Thoracic aorta (tissue), 2 donors: ENCODE measurements around the gene C16orf89. TPM values are rescaled to one million over a fixed set of nuclear protein-coding genes. Genes with fewer than 3 reads are reported as not detected.

Experiments used
- ATAC-seq: fragments of 150-250 bp; one replicate; pipeline ENCODE4 v1.8.0; 2017; ENCODE audit warnings: low read depth; ENCODE audit not compliant: insufficient number of reproducible peaks, low FRiP score
- DNase-seq: peaks from one replicate; pipeline ENCODE4 v3.0.0-alpha.2; 2020; ENCODE audit warnings: low spot score
- H3K27ac ChIP-seq, 2 donors: fragments of 200-600 bp; sonication (generic); 1 replicate in 1 of 2; 2 replicates in 1 of 2; pipeline ENCODE4 v1.5.1; 2016; ENCODE audit warnings: mild to moderate bottlenecking in 2 of 2, moderate library complexity in 2 of 2
- H3K27me3 ChIP-seq: fragments of 200-600 bp; sonication (generic); replicated peaks from 2 replicates; pipeline ENCODE4 v1.6.0; 2016; ENCODE audit warnings: mild to moderate bottlenecking; ENCODE audit not compliant: insufficient read depth
- H3K36me3 ChIP-seq: fragments of 200-600 bp; sonication (generic); one replicate; pipeline ENCODE4 v1.5.1; 2016
- H3K4me1 ChIP-seq, 2 donors: fragments of 200-600 bp; sonication (generic); 1 replicate in 1 of 2; 2 replicates in 1 of 2; pipeline versions ENCODE4 v1.5.1 to v1.6.0; 2016; ENCODE audit warnings: low read depth in 2 of 2, mild to moderate bottlenecking in 1 of 2; ENCODE audit not compliant: control insufficient read depth in 1 of 2
- H3K4me3 ChIP-seq: fragments of 200-600 bp; sonication (generic); 2 replicates; pipeline ENCODE4 v1.5.1; 2016; ENCODE audit warnings: mild to moderate bottlenecking
- H3K9me3 ChIP-seq: fragments of 200-600 bp; sonication (generic); 2 replicates; pipeline ENCODE4 v1.5.1; 2016
- total RNA-seq, 2 donors: library from RNA; depleted of rRNA; stranded (reverse); fragments of >200 nt; gene quantifications; one replicate each; pipeline versions ENCODE4 v1.1.0 to v1.2.3, GENCODE V29; 2016
- TF ChIP-seq, protein P1 (sequence below): fragments of 200-600 bp; sonication (generic); IDR thresholded peaks from one replicate; pipeline ENCODE4 v1.5.1; 2019; ENCODE audit warnings: antibody characterized with exemption

C16orf89 gene
- total RNA-seq, 2 donors from 2014 or later: 11.6 to 21.4 TPM

DNA sequence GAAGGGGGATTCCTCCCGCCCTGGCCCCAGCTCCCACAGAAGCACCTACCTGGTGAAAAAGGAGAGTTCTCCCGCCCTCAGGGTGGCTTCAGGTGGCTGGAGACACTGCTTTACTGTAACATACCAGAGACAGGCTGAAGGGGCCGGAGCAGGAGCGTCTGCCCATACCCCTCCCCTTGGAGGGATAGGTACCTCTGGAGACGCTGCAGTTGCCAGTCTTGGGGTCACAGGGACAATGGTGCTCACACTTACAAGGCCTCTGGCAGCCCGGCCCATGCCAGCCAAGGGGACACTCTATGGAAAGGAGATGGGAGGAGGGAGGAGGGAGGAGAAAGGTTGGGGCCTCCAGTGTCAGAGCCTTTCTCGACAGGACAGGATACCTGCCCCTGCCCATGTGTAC, 38.7 kb downstream of the C16orf89 start:
- ATAC-seq: no peak
- Histone ChIP-seq H3K27ac (no peak overlapping the region), H3K9me3 (no peaks in the 10 kb centered on the region), H3K4me3 (no peak overlapping the region), H3K36me3 (peaks cover 4% of the 10 kb centered on the region), H3K27me3 (no peaks in the 10 kb centered on the region), H3K4me1 (peaks cover 0 to under 1% of the 10 kb centered on the region in 2 donors)
- TF ChIP-seq, protein P1, sequence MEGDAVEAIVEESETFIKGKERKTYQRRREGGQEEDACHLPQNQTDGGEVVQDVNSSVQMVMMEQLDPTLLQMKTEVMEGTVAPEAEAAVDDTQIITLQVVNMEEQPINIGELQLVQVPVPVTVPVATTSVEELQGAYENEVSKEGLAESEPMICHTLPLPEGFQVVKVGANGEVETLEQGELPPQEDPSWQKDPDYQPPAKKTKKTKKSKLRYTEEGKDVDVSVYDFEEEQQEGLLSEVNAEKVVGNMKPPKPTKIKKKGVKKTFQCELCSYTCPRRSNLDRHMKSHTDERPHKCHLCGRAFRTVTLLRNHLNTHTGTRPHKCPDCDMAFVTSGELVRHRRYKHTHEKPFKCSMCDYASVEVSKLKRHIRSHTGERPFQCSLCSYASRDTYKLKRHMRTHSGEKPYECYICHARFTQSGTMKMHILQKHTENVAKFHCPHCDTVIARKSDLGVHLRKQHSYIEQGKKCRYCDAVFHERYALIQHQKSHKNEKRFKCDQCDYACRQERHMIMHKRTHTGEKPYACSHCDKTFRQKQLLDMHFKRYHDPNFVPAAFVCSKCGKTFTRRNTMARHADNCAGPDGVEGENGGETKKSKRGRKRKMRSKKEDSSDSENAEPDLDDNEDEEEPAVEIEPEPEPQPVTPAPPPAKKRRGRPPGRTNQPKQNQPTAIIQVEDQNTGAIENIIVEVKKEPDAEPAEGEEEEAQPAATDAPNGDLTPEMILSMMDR: no peak
- no peak for DNase-seq

DNA sequence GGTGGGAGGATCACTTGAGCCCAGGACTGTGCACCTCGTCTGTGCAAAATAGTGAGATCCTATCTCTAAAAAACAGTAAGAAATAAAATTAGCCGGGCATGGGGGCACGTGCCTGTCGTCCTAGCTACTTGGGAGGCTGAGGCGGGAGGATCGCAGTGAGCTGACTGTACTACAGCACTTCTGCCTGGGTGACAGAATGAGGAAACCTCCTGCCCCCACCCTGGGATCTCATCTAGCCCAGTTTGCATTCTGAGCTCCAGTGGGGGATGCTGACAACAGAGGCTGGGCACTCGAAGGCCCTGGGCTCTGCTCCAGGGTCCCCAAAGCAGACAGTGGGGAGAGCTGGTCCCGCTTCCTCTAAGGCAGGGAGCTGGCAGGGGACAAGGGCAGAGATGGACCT, 39.1 kb downstream of the C16orf89 start:
- no peak overlapping the region for H3K4me3 ChIP-seq
- no peak for DNase-seq
- no peak for ATAC-seq
- peaks cover 4% of the 10 kb centered on the region for H3K36me3 ChIP-seq
- TF ChIP-seq, protein P1: no peak
- H3K27ac ChIP-seq: no peak overlapping the region
- H3K9me3 ChIP-seq: no peaks in the 10 kb centered on the region
- no peaks in the 10 kb centered on the region for H3K27me3 ChIP-seq
- no peaks in the 10 kb centered on the region for H3K4me1 ChIP-seq

DNA sequence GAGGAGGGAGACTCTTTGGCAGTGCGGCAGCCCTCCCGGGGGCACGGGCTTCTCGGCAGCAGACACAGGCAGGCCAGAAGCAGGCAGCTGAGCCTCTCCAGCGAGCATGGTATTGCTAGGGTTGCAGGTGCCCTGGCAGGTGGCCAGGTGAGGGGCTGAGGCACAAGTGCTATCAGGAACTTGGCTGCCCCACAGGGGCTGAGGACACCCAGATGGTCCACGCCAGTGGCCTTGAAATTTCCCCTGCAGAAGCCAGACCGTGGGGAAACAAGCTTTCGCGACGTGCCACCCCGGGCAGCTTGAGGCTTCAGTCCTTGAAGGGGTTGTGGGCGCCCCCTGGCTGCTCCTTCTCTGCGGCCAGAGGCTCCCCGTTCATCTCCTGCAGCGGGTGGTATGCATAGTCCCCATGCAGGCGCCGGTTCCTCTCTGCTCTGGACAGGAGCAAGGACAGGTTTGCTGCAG, 40.6 kb downstream of the C16orf89 start:
- Histone ChIP-seq H3K36me3 (peaks cover 4% of the 10 kb centered on the region), H3K4me3 (no peak overlapping the region), H3K4me1 (no peaks in the 10 kb centered on the region), H3K9me3 (no peaks in the 10 kb centered on the region), H3K27me3 (no peaks in the 10 kb centered on the region), H3K27ac (no peak overlapping the region)
- ATAC-seq (no peak), DNase-seq (no peak)
- TF ChIP-seq, protein P1: no peak

DNA sequence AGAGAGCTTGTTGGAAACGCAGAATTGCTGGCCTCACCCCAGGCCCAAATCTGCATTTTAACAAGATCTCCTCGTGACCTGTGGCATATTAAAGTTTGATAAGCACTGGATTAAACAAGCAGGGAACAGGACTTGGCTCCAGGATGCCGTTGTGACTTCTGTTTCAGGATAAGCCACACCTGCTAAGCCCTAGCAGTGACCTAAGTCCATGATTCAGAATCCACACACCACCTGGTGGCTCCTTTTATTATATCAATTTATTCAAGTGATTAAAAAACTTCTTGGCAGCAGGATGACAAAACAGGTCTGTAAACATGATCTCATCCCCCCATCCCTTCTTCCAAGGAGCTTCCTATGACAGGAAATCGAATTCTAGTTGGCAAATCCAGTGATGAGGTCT, 41.1 kb downstream of the C16orf89 start:
- H3K27me3 ChIP-seq: no peaks in the 10 kb centered on the region
- no peak for ATAC-seq
- peaks cover 4% of the 10 kb centered on the region for H3K36me3 ChIP-seq
- H3K9me3 ChIP-seq: no peaks in the 10 kb centered on the region
- DNase-seq: no peak
- no peak overlapping the region for H3K4me3 ChIP-seq
- TF ChIP-seq, protein P1: no peak
- no peak overlapping the region for H3K27ac ChIP-seq
- no peaks in the 10 kb centered on the region for H3K4me1 ChIP-seq

DNA sequence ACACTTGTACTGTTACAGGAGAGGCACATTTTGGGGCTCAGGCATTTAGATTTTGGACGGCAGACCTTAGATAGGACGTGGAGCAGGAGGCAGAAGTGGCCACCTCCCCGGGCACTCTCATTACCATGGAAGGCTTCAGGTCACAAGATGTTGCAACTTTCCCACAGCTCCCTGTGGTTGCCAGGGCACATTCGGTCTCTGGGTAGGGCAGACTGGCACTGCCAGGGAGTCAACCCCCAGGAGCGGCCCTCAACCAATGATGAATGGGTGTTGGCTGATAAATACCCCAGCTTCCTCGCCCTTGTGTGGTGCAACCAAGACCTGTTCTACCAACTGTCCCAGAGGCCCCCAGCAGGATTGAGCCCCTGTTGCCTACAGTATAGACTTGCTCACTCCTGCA, 43.2 kb downstream of the C16orf89 start:
- no peaks in the 10 kb centered on the region for H3K9me3 ChIP-seq
- TF ChIP-seq, protein P1: no peak
- no peak for ATAC-seq
- no peak for DNase-seq
- peaks cover 4% of the 10 kb centered on the region for H3K36me3 ChIP-seq
- no peak overlapping the region for H3K27ac ChIP-seq
- H3K4me1 ChIP-seq: no peaks in the 10 kb centered on the region
- H3K27me3 ChIP-seq: no peaks in the 10 kb centered on the region
- no peak overlapping the region for H3K4me3 ChIP-seq
